Measurements from ENCODE around the gene BORCS5.
"Not testable (repeated sequence)": the region's sequence is repeated elsewhere in the genome, so short reads cannot be mapped to it uniquely, and the experiment has no call there.

Gene BORCS5

GRCh38 chr12:12461923-12462315, 105.0 kb downstream of the BORCS5 start:
- no peak for DNase-seq (ENCODE audit: low spot score)

GRCh38 chr12:12465522-12465921, 108.6 kb downstream of the BORCS5 start:
- DNase-seq (ENCODE audit: low spot score): no peak

- DNase-seq (ENCODE audit: low spot score): no peak
These were observed 109.3 kb downstream of the BORCS5 start for GRCh38 chr12:12466157-12466556.

GRCh38 chr12:12467264-12467663, 110.4 kb downstream of the BORCS5 start:
- DNase-seq (ENCODE audit: low spot score): no peak

- DNase-seq (ENCODE audit: low spot score): no peak
These were observed 110.9 kb downstream of the BORCS5 start for GRCh38 chr12:12467688-12468261.

GRCh38 chr12:12468575-12468974, 111.7 kb downstream of the BORCS5 start:
- DNase-seq (ENCODE audit: low spot score): no peak

GRCh38 chr12:12469386-12469785, 112.5 kb downstream of the BORCS5 start:
- no peak for DNase-seq (ENCODE audit: low spot score)

GRCh38 chr12:12470751-12471306, 114.0 kb downstream of the BORCS5 start:
- DNase-seq (ENCODE audit: low spot score): no peak

- DNase-seq (ENCODE audit: low spot score): not testable (repeated sequence)
These were observed 115.4 kb downstream of the BORCS5 start for GRCh38 chr12:12471982-12472961.

- no peak for DNase-seq (ENCODE audit: low spot score)
These were observed 116.3 kb downstream of the BORCS5 start for GRCh38 chr12:12473223-12473622.

- no peak for DNase-seq (ENCODE audit: low spot score)
These were observed 117.6 kb downstream of the BORCS5 start for GRCh38 chr12:12474471-12474928.

- DNase-seq (ENCODE audit: low spot score): no peak
These were observed 118.3 kb downstream of the BORCS5 start for GRCh38 chr12:12474931-12475795.

GRCh38 chr12:12476857-12477531, 120.1 kb downstream of the BORCS5 start:
- DNase-seq (ENCODE audit: low spot score): no peak

- DNase-seq (ENCODE audit: low spot score): no peak
These were observed 120.6 kb downstream of the BORCS5 start for GRCh38 chr12:12477532-12477890.

- DNase-seq (ENCODE audit: low spot score): no peak
These were observed 123.2 kb downstream of the BORCS5 start for GRCh38 chr12:12480074-12480473.

- no peak for DNase-seq (ENCODE audit: low spot score)
These were observed 124.8 kb downstream of the BORCS5 start for GRCh38 chr12:12481631-12482030.

GRCh38 chr12:12482150-12482761, 125.4 kb downstream of the BORCS5 start:
- no peak for DNase-seq (ENCODE audit: low spot score)

GRCh38 chr12:12482959-12483358, 126.1 kb downstream of the BORCS5 start:
- DNase-seq (ENCODE audit: low spot score): peak; percentile 15

GRCh38 chr12:12483438-12483837, 126.6 kb downstream of the BORCS5 start:
- no peak for DNase-seq (ENCODE audit: low spot score)

GRCh38 chr12:12486661-12487240, 129.9 kb downstream of the BORCS5 start:
- DNase-seq (ENCODE audit: low spot score): no peak

GRCh38 chr12:12487490-12487889, 130.6 kb downstream of the BORCS5 start:
- DNase-seq (ENCODE audit: low spot score): no peak
